ENCODE measurements around the gene IL1RL1.

Gene IL1RL1

GRCh38 chr2:102267774-102268173 lies 43.6 kb upstream of the IL1RL1 start:
- no CpG with 5 or more reads among the region's 6 CpGs for WGBS, 2 donors (ENCODE audit: extremely low coverage in 2 of 2, insufficient read length in 2 of 2, insufficient replicate concordance in 1 of 2)
- no peak overlapping the region for H3K9ac ChIP-seq (ENCODE audit: low read depth, low read length, poor library complexity)
- no peaks in the 10 kb centered on the region for H3K27me3 ChIP-seq (ENCODE audit: control insufficient read depth in 3 of 3, insufficient read depth in 3 of 3, low read depth in 1 of 3, low read length in 3 of 3)
- H3K4me1 ChIP-seq (ENCODE audit: control insufficient read depth in 2 of 2, insufficient read depth in 1 of 2, low read depth in 1 of 2, low read length in 2 of 2), result peaks cover 0 to 1% of the 10 kb centered on the region in 2 donors
- H2AFZ ChIP-seq (ENCODE audit: low read length), result no peak overlapping the region
- no peak overlapping the region for H4K8ac ChIP-seq (ENCODE audit: low read depth, low read length)
- H2BK5ac ChIP-seq (ENCODE audit: low read length), result no peak overlapping the region
- no peak overlapping the region for H3K23ac ChIP-seq (ENCODE audit: low read depth, low read length, poor library complexity)
- no peak overlapping the region for H3K27ac ChIP-seq (replicated peaks; ENCODE audit: low read length)
- no peaks in the 10 kb centered on the region for H3K79me1 ChIP-seq (ENCODE audit: low read depth, low read length)
- peak overlapping the region; percentile 7 for H3K18ac ChIP-seq (ENCODE audit: low read length)
- no peak overlapping the region for H3K14ac ChIP-seq (ENCODE audit: low read length)
- no peak overlapping the region for H2BK15ac ChIP-seq (ENCODE audit: low read length)
- peaks cover 0 to 3% of the 10 kb centered on the region in 2 donors for H3K9me3 ChIP-seq (replicated peaks in 1 of 2; ENCODE audit: control insufficient read depth in 2 of 2, insufficient read depth in 1 of 2, low read depth in 1 of 2, low read length in 2 of 2)
- no peak for DNase-seq (ENCODE audit: low spot score)
- H2BK120ac ChIP-seq (ENCODE audit: low read depth, low read length), result no peak overlapping the region
- no peaks in the 10 kb centered on the region for H3K36me3 ChIP-seq (replicated peaks in 1 of 2; ENCODE audit: control insufficient read depth in 2 of 2, insufficient read depth in 2 of 2, low read length in 2 of 2)
- no peak overlapping the region for H4K91ac ChIP-seq (ENCODE audit: low read depth, low read length, poor library complexity)
- H3K4me3 ChIP-seq (ENCODE audit: low read length in 2 of 2), result no peak overlapping the region
- H2AK5ac ChIP-seq (ENCODE audit: low read depth, low read length), result no peak overlapping the region
- no peak overlapping the region for H3K4ac ChIP-seq (ENCODE audit: low read length)
- H2BK12ac ChIP-seq (ENCODE audit: low read length), result no peak overlapping the region
- no peak overlapping the region for H3K4me2 ChIP-seq (ENCODE audit: insufficient read depth, low read length, poor library complexity, severe bottlenecking)

GRCh38 chr2:102268510-102269199 lies 42.7 kb upstream of the IL1RL1 start:
- Histone ChIP-seq H3K79me1 (ENCODE audit: low read depth, low read length) (no peaks in the 10 kb centered on the region), H3K4me1 (ENCODE audit: control insufficient read depth in 2 of 2, insufficient read depth in 1 of 2, low read depth in 1 of 2, low read length in 2 of 2) (peaks cover 0 to 1% of the 10 kb centered on the region in 2 donors), H2BK5ac (ENCODE audit: low read length) (no peak overlapping the region), H3K14ac (ENCODE audit: low read length) (no peak overlapping the region), H4K8ac (ENCODE audit: low read depth, low read length) (no peak overlapping the region), H2AK5ac (ENCODE audit: low read depth, low read length) (no peak overlapping the region), H3K4me2 (ENCODE audit: insufficient read depth, low read length, poor library complexity, severe bottlenecking) (no peak overlapping the region), H4K91ac (ENCODE audit: low read depth, low read length, poor library complexity) (no peak overlapping the region), H2AFZ (ENCODE audit: low read length) (no peak overlapping the region), H3K4me3 (ENCODE audit: low read length in 2 of 2) (peak overlapping the region in 1 of 2 donors; percentile 57), H2BK12ac (ENCODE audit: low read length) (no peak overlapping the region), H2BK120ac (ENCODE audit: low read depth, low read length) (no peak overlapping the region), H3K27me3 (ENCODE audit: control insufficient read depth in 3 of 3, insufficient read depth in 3 of 3, low read depth in 1 of 3, low read length in 3 of 3) (no peaks in the 10 kb centered on the region), H3K36me3 (replicated peaks in 1 of 2; ENCODE audit: control insufficient read depth in 2 of 2, insufficient read depth in 2 of 2, low read length in 2 of 2) (no peaks in the 10 kb centered on the region), H3K23ac (ENCODE audit: low read depth, low read length, poor library complexity) (no peak overlapping the region), H3K27ac (replicated peaks; ENCODE audit: low read length) (no peak overlapping the region), H3K4ac (ENCODE audit: low read length) (no peak overlapping the region), H3K9me3 (replicated peaks in 1 of 2; ENCODE audit: control insufficient read depth in 2 of 2, insufficient read depth in 1 of 2, low read depth in 1 of 2, low read length in 2 of 2) (peaks cover 0 to 3% of the 10 kb centered on the region in 2 donors), H3K9ac (ENCODE audit: low read depth, low read length, poor library complexity) (no peak overlapping the region), H3K18ac (ENCODE audit: low read length) (peak overlapping the region; percentile 11), H2BK15ac (ENCODE audit: low read length) (no peak overlapping the region)
- no peak for DNase-seq (ENCODE audit: low spot score)
- no CpG with 5 or more reads among the region's 4 CpGs for WGBS, 2 donors (ENCODE audit: extremely low coverage in 2 of 2, insufficient read length in 2 of 2, insufficient replicate concordance in 1 of 2)

GRCh38 chr2:102269200-102269524 lies 42.2 kb upstream of the IL1RL1 start:
- H2AFZ ChIP-seq (ENCODE audit: low read length), result no peak overlapping the region
- H4K91ac ChIP-seq (ENCODE audit: low read depth, low read length, poor library complexity), result no peak overlapping the region
- no CpG with 5 or more reads among the region's 4 CpGs for WGBS, 2 donors (ENCODE audit: extremely low coverage in 2 of 2, insufficient read length in 2 of 2, insufficient replicate concordance in 1 of 2)
- peaks cover 0 to 1% of the 10 kb centered on the region in 2 donors for H3K4me1 ChIP-seq (ENCODE audit: control insufficient read depth in 2 of 2, insufficient read depth in 1 of 2, low read depth in 1 of 2, low read length in 2 of 2)
- no peak overlapping the region for H3K18ac ChIP-seq (ENCODE audit: low read length)
- no peaks in the 10 kb centered on the region for H3K79me1 ChIP-seq (ENCODE audit: low read depth, low read length)
- H3K4me3 ChIP-seq (ENCODE audit: low read length in 2 of 2), result no peak overlapping the region
- H3K36me3 ChIP-seq (replicated peaks in 1 of 2; ENCODE audit: control insufficient read depth in 2 of 2, insufficient read depth in 2 of 2, low read length in 2 of 2), result no peaks in the 10 kb centered on the region
- no peak overlapping the region for H2BK12ac ChIP-seq (ENCODE audit: low read length)
- H2BK15ac ChIP-seq (ENCODE audit: low read length), result no peak overlapping the region
- no peak overlapping the region for H3K4ac ChIP-seq (ENCODE audit: low read length)
- H3K4me2 ChIP-seq (ENCODE audit: insufficient read depth, low read length, poor library complexity, severe bottlenecking), result no peak overlapping the region
- H3K27me3 ChIP-seq (ENCODE audit: control insufficient read depth in 3 of 3, insufficient read depth in 3 of 3, low read depth in 1 of 3, low read length in 3 of 3), result no peaks in the 10 kb centered on the region
- H3K23ac ChIP-seq (ENCODE audit: low read depth, low read length, poor library complexity), result no peak overlapping the region
- H3K9ac ChIP-seq (ENCODE audit: low read depth, low read length, poor library complexity), result no peak overlapping the region
- no peak overlapping the region for H2BK120ac ChIP-seq (ENCODE audit: low read depth, low read length)
- H3K9me3 ChIP-seq (replicated peaks in 1 of 2; ENCODE audit: control insufficient read depth in 2 of 2, insufficient read depth in 1 of 2, low read depth in 1 of 2, low read length in 2 of 2), result peaks cover 0 to 3% of the 10 kb centered on the region in 2 donors
- no peak overlapping the region for H2BK5ac ChIP-seq (ENCODE audit: low read length)
- H2AK5ac ChIP-seq (ENCODE audit: low read depth, low read length), result no peak overlapping the region
- no peak for DNase-seq (ENCODE audit: low spot score)
- no peak overlapping the region for H4K8ac ChIP-seq (ENCODE audit: low read depth, low read length)
- H3K14ac ChIP-seq (ENCODE audit: low read length), result no peak overlapping the region
- no peak overlapping the region for H3K27ac ChIP-seq (replicated peaks; ENCODE audit: low read length)

- Histone ChIP-seq H3K23ac (ENCODE audit: low read depth, low read length, poor library complexity) (no peak overlapping the region), H3K27me3 (ENCODE audit: control insufficient read depth in 3 of 3, insufficient read depth in 3 of 3, low read depth in 1 of 3, low read length in 3 of 3) (no peaks in the 10 kb centered on the region), H2BK5ac (ENCODE audit: low read length) (no peak overlapping the region), H2AK5ac (ENCODE audit: low read depth, low read length) (no peak overlapping the region), H3K4ac (ENCODE audit: low read length) (no peak overlapping the region), H3K14ac (ENCODE audit: low read length) (no peak overlapping the region), H2BK12ac (ENCODE audit: low read length) (no peak overlapping the region), H3K9me3 (replicated peaks in 1 of 2; ENCODE audit: control insufficient read depth in 2 of 2, insufficient read depth in 1 of 2, low read depth in 1 of 2, low read length in 2 of 2) (peaks cover 0 to 3% of the 10 kb centered on the region in 2 donors), H3K79me1 (ENCODE audit: low read depth, low read length) (no peaks in the 10 kb centered on the region), H2BK15ac (ENCODE audit: low read length) (no peak overlapping the region), H3K4me1 (ENCODE audit: control insufficient read depth in 2 of 2, insufficient read depth in 1 of 2, low read depth in 1 of 2, low read length in 2 of 2) (peaks cover 0 to 1% of the 10 kb centered on the region in 2 donors), H2AFZ (ENCODE audit: low read length) (no peak overlapping the region), H3K36me3 (replicated peaks in 1 of 2; ENCODE audit: control insufficient read depth in 2 of 2, insufficient read depth in 2 of 2, low read length in 2 of 2) (no peaks in the 10 kb centered on the region), H3K18ac (ENCODE audit: low read length) (no peak overlapping the region), H3K9ac (ENCODE audit: low read depth, low read length, poor library complexity) (no peak overlapping the region), H4K8ac (ENCODE audit: low read depth, low read length) (no peak overlapping the region), H4K91ac (ENCODE audit: low read depth, low read length, poor library complexity) (no peak overlapping the region), H2BK120ac (ENCODE audit: low read depth, low read length) (no peak overlapping the region), H3K4me2 (ENCODE audit: insufficient read depth, low read length, poor library complexity, severe bottlenecking) (no peak overlapping the region), H3K4me3 (ENCODE audit: low read length in 2 of 2) (no peak overlapping the region), H3K27ac (replicated peaks; ENCODE audit: low read length) (no peak overlapping the region)
- WGBS, 2 donors (ENCODE audit: extremely low coverage in 2 of 2, insufficient read length in 2 of 2, insufficient replicate concordance in 1 of 2), result no CpG with 5 or more reads among the region's 5 CpGs
- no peak for DNase-seq (ENCODE audit: low spot score)
Measured at GRCh38 chr2:102271844-102272243, 39.5 kb upstream of the IL1RL1 start.

Data from neuronal stem cell (in vitro differentiated cells).